Smooth muscle cell (in vitro differentiated cells): Measurements from ENCODE around the gene WWOX. TPM values are rescaled to one million over a fixed set of nuclear protein-coding genes. Genes with fewer than 3 reads are reported as not detected.

ENCODE experiments used
- DNase-seq: peaks from one replicate; lab custom pipeline; 2025; ENCODE audit not compliant: unreplicated experiment; lab: John Stamatoyannopoulos, UW
- H2AFZ ChIP-seq: fragments of 200-600 bp; sonication (generic); 2 replicates; pipeline ENCODE4 v1.6.0; 2016; ENCODE audit warnings: antibody characterized with exemption, low read depth, mild to moderate bottlenecking
- H3F3A ChIP-seq: fragments of 200-600 bp; sonication (generic); 2 replicates; pipeline ENCODE4 v1.6.0; 2017; ENCODE audit warnings: antibody characterized with exemption, low read depth
- H3K27ac ChIP-seq: fragments of 200-600 bp; sonication (generic); 2 replicates; pipeline ENCODE4 v1.5.1; 2016; ENCODE audit warnings: low read depth, mild to moderate bottlenecking
- H3K27me3 ChIP-seq: fragments of 200-600 bp; sonication (generic); 2 replicates; pipeline ENCODE4 v1.6.1; 2016; ENCODE audit warnings: low read depth, mild to moderate bottlenecking
- H3K36me3 ChIP-seq: fragments of 200-600 bp; sonication (generic); 2 replicates; pipeline ENCODE4 v1.5.1; 2016; ENCODE audit warnings: low read depth
- H3K4me1 ChIP-seq: fragments of 200-600 bp; sonication (generic); 2 replicates; pipeline ENCODE4 v1.5.1; 2016; ENCODE audit warnings: low read depth
- H3K4me2 ChIP-seq: fragments of 200-600 bp; sonication (generic); 2 replicates; pipeline ENCODE4 v1.6.0; 2016; ENCODE audit warnings: mild to moderate bottlenecking
- H3K4me3 ChIP-seq: fragments of 200-600 bp; sonication (generic); 2 replicates; pipeline ENCODE4 v1.5.1; 2016; ENCODE audit warnings: mild to moderate bottlenecking
- H3K79me2 ChIP-seq: fragments of 200-600 bp; sonication (generic); 2 replicates; pipeline ENCODE4 v1.6.0; 2016; ENCODE audit warnings: low read depth, mild to moderate bottlenecking
- H3K9ac ChIP-seq: fragments of 200-600 bp; sonication (generic); 2 replicates; pipeline ENCODE4 v1.6.0; 2016; ENCODE audit warnings: low read depth
- H3K9me3 ChIP-seq: fragments of 200-600 bp; sonication (generic); replicated peaks from 2 replicates; pipeline ENCODE4 v1.5.1; 2016; ENCODE audit warnings: low read depth
- H4K20me1 ChIP-seq: fragments of 200-600 bp; sonication (generic); 2 replicates; pipeline ENCODE4 v1.6.0; 2016; ENCODE audit warnings: low read depth
- WGBS: methylation state at CpG from one replicate; pipeline ENCODE4 v1.1.7; 2016; ENCODE audit warnings: low lambda C conversion rate; 5-methylcytosine and 5-hydroxymethylcytosine counted together
- polyA plus RNA-seq: library from polyadenylated mRNA; unstranded; fragments of >200 nt; fragmentation: Nextera tagmentation; extraction: Ambion mirVana; gene quantifications from 2 replicates; pipeline ENCODE4 v1.2.1, GENCODE V29; 2016
- total RNA-seq: library from RNA; depleted of rRNA; stranded (reverse); fragments of >200 nt; gene quantifications from 2 replicates; pipeline ENCODE4 v1.2.3, GENCODE V29; 2014
- TF ChIP-seq, protein P1 (sequence below): fragments of 200-600 bp; sonication (generic); IDR thresholded peaks from 2 replicates; pipeline ENCODE4 v1.5.1; 2017; ENCODE audit warnings: borderline replicate concordance, mild to moderate bottlenecking, antibody characterized with exemption; ENCODE audit not compliant: insufficient read depth, poor library complexity, severe bottlenecking

WWOX gene
- total and polyA plus RNA-seq, 2 experiments from 2014 or later: 7.5 to 14.0 TPM

DNA sequence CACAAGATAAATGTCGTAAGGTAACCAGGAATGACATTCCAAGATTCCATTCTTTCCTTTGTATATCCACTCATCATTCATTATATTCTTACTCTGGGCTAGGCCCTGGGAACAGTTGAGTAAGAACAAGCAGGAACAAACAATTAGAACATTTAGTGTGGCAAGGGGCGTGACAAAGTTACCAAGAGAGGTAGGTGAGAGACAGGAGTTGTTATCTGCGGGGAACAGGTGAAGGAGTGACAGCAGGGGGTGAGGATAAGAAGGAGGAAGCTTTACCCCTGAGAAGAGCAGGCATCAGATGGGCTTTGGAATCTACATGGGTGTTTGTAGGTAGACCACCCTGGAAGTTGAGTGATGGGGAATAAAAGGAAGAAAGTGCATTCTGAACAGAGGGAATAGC is 568.9 kb downstream of the WWOX start:
- WGBS: 91% methylated on average over 3 of the region's 3 CpGs
- no peak overlapping the region for H3K9ac ChIP-seq
- DNase-seq: no peak
- no peaks in the 10 kb centered on the region for H3K36me3 ChIP-seq
- H3K27ac ChIP-seq: no peak overlapping the region
- no peaks in the 10 kb centered on the region for H3K79me2 ChIP-seq
- no peaks in the 10 kb centered on the region for H4K20me1 ChIP-seq
- no peaks in the 10 kb centered on the region for H3K9me3 ChIP-seq
- TF ChIP-seq, protein P1, sequence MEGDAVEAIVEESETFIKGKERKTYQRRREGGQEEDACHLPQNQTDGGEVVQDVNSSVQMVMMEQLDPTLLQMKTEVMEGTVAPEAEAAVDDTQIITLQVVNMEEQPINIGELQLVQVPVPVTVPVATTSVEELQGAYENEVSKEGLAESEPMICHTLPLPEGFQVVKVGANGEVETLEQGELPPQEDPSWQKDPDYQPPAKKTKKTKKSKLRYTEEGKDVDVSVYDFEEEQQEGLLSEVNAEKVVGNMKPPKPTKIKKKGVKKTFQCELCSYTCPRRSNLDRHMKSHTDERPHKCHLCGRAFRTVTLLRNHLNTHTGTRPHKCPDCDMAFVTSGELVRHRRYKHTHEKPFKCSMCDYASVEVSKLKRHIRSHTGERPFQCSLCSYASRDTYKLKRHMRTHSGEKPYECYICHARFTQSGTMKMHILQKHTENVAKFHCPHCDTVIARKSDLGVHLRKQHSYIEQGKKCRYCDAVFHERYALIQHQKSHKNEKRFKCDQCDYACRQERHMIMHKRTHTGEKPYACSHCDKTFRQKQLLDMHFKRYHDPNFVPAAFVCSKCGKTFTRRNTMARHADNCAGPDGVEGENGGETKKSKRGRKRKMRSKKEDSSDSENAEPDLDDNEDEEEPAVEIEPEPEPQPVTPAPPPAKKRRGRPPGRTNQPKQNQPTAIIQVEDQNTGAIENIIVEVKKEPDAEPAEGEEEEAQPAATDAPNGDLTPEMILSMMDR: no peak
- H3K4me2 ChIP-seq: no peak overlapping the region
- peaks cover 17% of the 10 kb centered on the region for H3K4me1 ChIP-seq
- H2AFZ ChIP-seq: no peak overlapping the region
- H3K27me3 ChIP-seq: no peaks in the 10 kb centered on the region
- H3K4me3 ChIP-seq: no peak overlapping the region
- no peaks in the 10 kb centered on the region for H3F3A ChIP-seq

GRCh38 chr16:78669994-78670393 is 570.5 kb downstream of the WWOX start:
- Histone ChIP-seq H3K4me1 (peaks cover 11% of the 10 kb centered on the region), H3K36me3 (no peaks in the 10 kb centered on the region), H3K4me2 (no peak overlapping the region), H4K20me1 (no peaks in the 10 kb centered on the region), H3K79me2 (no peaks in the 10 kb centered on the region), H3F3A (no peaks in the 10 kb centered on the region), H3K4me3 (no peak overlapping the region), H2AFZ (no peak overlapping the region), H3K27ac (no peak overlapping the region), H3K27me3 (no peaks in the 10 kb centered on the region), H3K9me3 (no peaks in the 10 kb centered on the region), H3K9ac (no peak overlapping the region)
- TF ChIP-seq, protein P1: no peak
- WGBS: 78% methylated on average over 9 of the region's 9 CpGs
- no peak for DNase-seq

DNA sequence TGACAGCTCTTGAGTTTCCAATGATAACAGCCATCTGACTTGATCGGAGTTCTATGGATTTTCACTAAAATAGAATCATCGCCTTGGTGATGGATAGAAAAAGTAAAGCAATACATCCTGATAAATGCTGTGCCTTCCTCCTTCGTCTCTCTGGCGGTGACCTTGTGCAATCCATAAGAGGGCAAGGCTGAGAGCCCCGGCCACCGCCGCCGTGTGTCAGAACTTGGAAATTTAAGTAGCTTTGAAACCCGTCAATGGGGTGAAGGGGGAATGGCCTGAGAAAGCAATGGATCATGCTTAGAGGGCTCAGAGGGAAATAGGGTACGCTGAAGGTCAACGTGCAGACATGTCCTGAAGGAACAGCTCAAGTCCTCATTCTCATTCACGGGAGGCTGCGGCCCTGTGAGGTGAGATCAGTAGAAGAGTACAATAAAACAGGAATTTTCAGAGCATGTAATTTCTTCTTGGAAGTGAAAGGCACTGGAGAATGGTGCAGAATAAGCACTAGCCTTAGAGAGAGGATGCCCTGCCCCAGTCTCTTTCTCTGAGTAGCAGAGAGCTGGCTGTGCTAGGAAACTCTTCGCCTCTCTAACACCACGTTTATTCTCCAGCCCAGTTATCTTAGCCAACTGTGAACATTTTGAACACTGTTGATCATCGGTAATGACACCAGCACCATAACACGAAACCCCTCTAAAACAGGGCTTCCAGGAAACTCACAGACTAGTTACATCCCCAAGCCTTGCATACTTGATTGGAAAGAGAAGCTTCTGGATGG is 573.5 kb downstream of the WWOX start:
- Histone ChIP-seq H3K79me2 (no peaks in the 10 kb centered on the region), H3K4me3 (no peak overlapping the region), H3K4me1 (peaks cover 9% of the 10 kb centered on the region), H3F3A (no peaks in the 10 kb centered on the region), H3K9me3 (no peaks in the 10 kb centered on the region), H3K4me2 (no peak overlapping the region), H4K20me1 (no peaks in the 10 kb centered on the region), H3K27me3 (no peaks in the 10 kb centered on the region), H3K36me3 (no peaks in the 10 kb centered on the region), H2AFZ (no peak overlapping the region), H3K27ac (no peak overlapping the region), H3K9ac (no peak overlapping the region)
- TF ChIP-seq, protein P1: no peak
- 92% methylated on average over 17 of the region's 17 CpGs for WGBS
- DNase-seq: no peak

GRCh38 chr16:78673884-78674283 is 574.4 kb downstream of the WWOX start:
- Histone ChIP-seq H3K9me3 (no peaks in the 10 kb centered on the region), H3K4me3 (no peak overlapping the region), H3K9ac (no peak overlapping the region), H3K27me3 (no peaks in the 10 kb centered on the region), H3K4me2 (no peak overlapping the region), H3K36me3 (no peaks in the 10 kb centered on the region), H2AFZ (no peak overlapping the region), H3K4me1 (peaks cover 9% of the 10 kb centered on the region), H4K20me1 (no peaks in the 10 kb centered on the region), H3F3A (no peaks in the 10 kb centered on the region), H3K79me2 (no peaks in the 10 kb centered on the region), H3K27ac (no peak overlapping the region)
- no peak for DNase-seq
- TF ChIP-seq, protein P1: no peak
- 98% methylated on average over 5 of the region's 5 CpGs for WGBS
